Activated CD8-positive, alpha-beta memory T cell treated with anti-CD3 and anti-CD28 coated beads, Interleukin-2, amount 50 U/mL, for 24 hours (primary cell): ENCODE results near the gene RHD.
"Not testable (repeated sequence)": the region's sequence is repeated elsewhere in the genome, so short reads cannot be mapped to it uniquely, and the experiment has no call there.

Source experiments
- DNase-seq: peaks from one replicate; pipeline ENCODE4 v3.0.0-alpha.2; 2020; ENCODE audit errors: extremely low read depth

Gene RHD

GRCh38 chr1:25355841-25356395 is 83.6 kb downstream of the RHD start:
- no peak for DNase-seq

GRCh38 chr1:25356441-25356840 is 84.1 kb downstream of the RHD start:
- DNase-seq = no peak

- no peak for DNase-seq
These were observed 84.5 kb downstream of the RHD start for GRCh38 chr1:25356848-25357247.

- DNase-seq = no peak
These were observed 88.6 kb downstream of the RHD start for GRCh38 chr1:25360596-25361581.

GRCh38 chr1:25361901-25362300 is 89.6 kb downstream of the RHD start:
- no peak for DNase-seq

- not testable (repeated sequence) for DNase-seq
These were observed 90.6 kb downstream of the RHD start for GRCh38 chr1:25362634-25363559.

GRCh38 chr1:25369241-25369640 is 96.9 kb downstream of the RHD start:
- no peak for DNase-seq

- DNase-seq = not testable (repeated sequence)
These were observed 97.5 kb downstream of the RHD start for GRCh38 chr1:25369691-25370271.

- not testable (repeated sequence) for DNase-seq
These were observed 99.4 kb downstream of the RHD start for GRCh38 chr1:25371757-25372156.

- DNase-seq = not testable (repeated sequence)
These were observed 106.1 kb downstream of the RHD start for GRCh38 chr1:25378367-25378766.
